Right cardiac atrium (tissue), 5 donors: ENCODE data around the gene NFIC. TPM values are rescaled to one million over a fixed set of nuclear protein-coding genes. Genes with fewer than 3 reads are reported as not detected.
"Not testable (repeated sequence)": the region's sequence is repeated elsewhere in the genome, so short reads cannot be mapped to it uniquely, and the experiment has no call there.

Experiments
- ATAC-seq, 2 donors: fragments of 200-7000 bp; cut with Tn5 transposase; one replicate each; pipeline versions ENCODE4 v1.8.0 to v1.9.1; 2020; ENCODE audit warnings: moderate library complexity in 2 of 2, mild to moderate bottlenecking in 1 of 2
- DNase-seq, 3 donors: peaks; one replicate each; pipeline ENCODE4 v3.0.0-alpha.2; 2020
- H3K27ac ChIP-seq: one replicate; pipeline ENCODE4 v1.5.1; 2013; ENCODE audit warnings: mild to moderate bottlenecking, low read length, control low read depth, moderate library complexity
- H3K27me3 ChIP-seq: one replicate; pipeline ENCODE4 v1.6.1; 2013; ENCODE audit not compliant: control insufficient read depth, insufficient read depth
- H3K4me1 ChIP-seq: one replicate; pipeline ENCODE4 v1.6.1; 2013; ENCODE audit warnings: low read length; ENCODE audit not compliant: control insufficient read depth, insufficient read depth
- H3K4me3 ChIP-seq: one replicate; pipeline ENCODE4 v1.5.1; 2013; ENCODE audit warnings: low read length, control low read depth
- H3K9me3 ChIP-seq: one replicate; pipeline ENCODE4 v1.6.1; 2013; ENCODE audit warnings: low read length; ENCODE audit not compliant: control insufficient read depth
- whole genome bisulfite sequencing: extraction: QIAGEN DNeasy Blood & Tissue Kit; methylation state at CpG from one replicate; pipeline ENCODE4 v1.1.7; 2013; 5-methylcytosine and 5-hydroxymethylcytosine counted together
- intact Hi-C, 4 donors: fragments of 100-400 bp; cut with DNase I; formaldehyde crosslinking; loops; one replicate each; pipeline versions ENCODE4 v1.11.0 to v1.14.0; 2022 to 2023
- polyA plus RNA-seq: library from polyadenylated mRNA; stranded (reverse); fragments of 200-250 nt; gene quantifications from one replicate; pipeline ENCODE4 v1.2.3, GENCODE V29; 2013
- total RNA-seq, 4 donors: library from RNA; stranded (reverse); fragmentation: NEBNext Ultra II Directional; extraction: Animal tissue kit (Norgen Biotek cat#: 25700); gene quantifications; one replicate each; pipeline ENCODE4 v1.2.1, GENCODE V29; 2021
- donor health status: healthy with polysubstance abuse.
- donor health status: DM: no; HTN: yes; CAD: no.
- donor health status: DM: no; HTN: no; CAD: no.
- donor health status: DM: no; HTN: yes; CAD: no; lungs with severe emphysema.
- donor health status: DM: yes; HTN: yes; CAD: no.

Gene NFIC
- total and polyA plus RNA-seq, 5 donors = 175 to 223 (median 186) TPM

DNA sequence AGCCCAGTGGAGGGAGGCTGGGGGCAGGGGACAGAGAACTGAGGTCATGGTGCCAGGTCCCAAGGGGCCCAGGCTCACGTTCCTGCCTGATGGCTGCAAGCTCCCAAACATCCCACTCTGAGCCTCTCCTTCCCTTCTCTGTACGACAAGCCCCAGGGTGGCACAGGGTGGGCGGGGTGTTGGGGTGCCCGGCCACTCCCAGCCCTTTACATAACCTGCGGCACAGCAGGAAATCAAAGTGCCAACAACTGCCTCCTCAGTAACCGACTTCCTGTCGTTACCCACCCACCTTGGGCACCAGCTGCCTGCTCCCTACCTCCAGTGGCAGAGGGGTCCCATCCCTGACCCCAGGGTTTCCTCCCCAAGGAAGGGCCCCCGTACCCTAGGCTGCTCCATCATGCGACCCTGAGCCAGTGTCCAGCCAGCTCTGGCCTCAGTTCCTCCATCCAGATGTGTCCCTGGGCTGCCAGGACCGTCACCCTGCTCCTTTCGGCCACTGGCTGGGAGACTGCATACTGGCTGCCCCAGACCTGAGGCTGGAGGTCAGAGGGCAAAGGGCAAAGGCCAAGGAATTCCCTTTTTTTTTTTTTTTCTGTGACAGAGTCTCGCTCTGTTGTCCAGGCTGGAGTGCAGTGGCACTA, 27.7 kb upstream of the NFIC start:
- no peaks in the 10 kb centered on the region for H3K9me3 ChIP-seq
- no peak overlapping the region for H3K4me3 ChIP-seq
- no peaks in the 10 kb centered on the region for H3K27me3 ChIP-seq
- intact Hi-C loops = no loop called here
- 47% methylated on average over 12 of the region's 12 CpGs for WGBS
- peak; percentile 51 to 78 (median 75) for DNase-seq
- H3K27ac ChIP-seq = no peak overlapping the region
- peaks cover 17% of the 10 kb centered on the region for H3K4me1 ChIP-seq
- ATAC-seq = peak in 1 of 2 donors; percentile 3

DNA sequence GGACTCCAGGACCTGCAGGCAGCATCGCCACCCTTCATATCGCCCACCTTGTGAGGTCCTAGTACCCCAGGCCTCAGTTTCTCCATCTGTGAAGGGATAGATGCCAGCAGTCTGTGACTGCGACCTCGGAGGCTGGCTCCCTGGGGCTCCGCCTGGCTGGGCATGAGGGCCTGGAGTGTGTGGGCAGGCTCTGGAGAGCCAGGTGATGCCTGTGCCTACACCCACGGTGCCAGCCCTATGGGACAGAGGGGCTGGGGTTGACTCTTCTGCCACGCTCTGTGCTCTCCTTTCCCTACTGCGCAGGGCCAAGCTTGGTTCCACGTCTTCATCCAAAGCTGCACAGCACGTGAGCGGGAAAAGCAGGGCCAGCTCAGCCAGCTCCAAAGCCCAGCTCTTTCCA, 26.0 kb upstream of the NFIC start:
- 86% methylated on average over 11 of the region's 11 CpGs for WGBS

DNA sequence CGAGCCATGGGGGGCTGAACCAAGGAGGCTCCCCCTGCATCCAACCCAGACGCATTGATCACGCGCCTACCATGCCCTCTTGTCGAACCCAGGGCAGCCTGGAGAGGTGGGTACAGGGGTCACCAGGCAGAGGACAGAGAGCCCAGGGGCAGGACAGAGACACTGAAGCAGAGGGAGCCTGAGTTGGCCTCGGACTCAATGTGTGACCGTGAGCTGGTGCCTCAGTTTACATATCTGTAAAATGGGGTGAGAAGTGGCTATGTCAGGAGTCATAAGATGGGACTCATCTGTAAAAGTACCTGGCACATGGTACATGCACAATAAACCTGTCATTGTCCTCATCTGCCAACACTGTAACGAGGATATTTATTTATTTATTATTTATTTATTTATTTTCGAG, 24.1 kb upstream of the NFIC start:
- peaks cover 10% of the 10 kb centered on the region for H3K4me1 ChIP-seq
- H3K4me3 ChIP-seq = no peak overlapping the region
- peak in 1 of 3 donors; percentile 47 for DNase-seq
- H3K27me3 ChIP-seq = no peaks in the 10 kb centered on the region
- no peak overlapping the region for H3K27ac ChIP-seq
- WGBS = 95% methylated on average over 9 of the region's 9 CpGs
- intact Hi-C loops = no loop called here
- no peak for ATAC-seq
- H3K9me3 ChIP-seq = no peaks in the 10 kb centered on the region

More for the DNA sequence above, 26.0 kb upstream of the NFIC start:
- no peaks in the 10 kb centered on the region for H3K9me3 ChIP-seq
- H3K27me3 ChIP-seq = no peaks in the 10 kb centered on the region
- DNase-seq (peak in 1 of 3 donors; percentile 38), ATAC-seq (no peak)
- no peak overlapping the region for H3K4me3 ChIP-seq
- H3K4me1 ChIP-seq = peaks cover 14% of the 10 kb centered on the region
- intact Hi-C loops = no loop called here
- no peak overlapping the region for H3K27ac ChIP-seq

DNA sequence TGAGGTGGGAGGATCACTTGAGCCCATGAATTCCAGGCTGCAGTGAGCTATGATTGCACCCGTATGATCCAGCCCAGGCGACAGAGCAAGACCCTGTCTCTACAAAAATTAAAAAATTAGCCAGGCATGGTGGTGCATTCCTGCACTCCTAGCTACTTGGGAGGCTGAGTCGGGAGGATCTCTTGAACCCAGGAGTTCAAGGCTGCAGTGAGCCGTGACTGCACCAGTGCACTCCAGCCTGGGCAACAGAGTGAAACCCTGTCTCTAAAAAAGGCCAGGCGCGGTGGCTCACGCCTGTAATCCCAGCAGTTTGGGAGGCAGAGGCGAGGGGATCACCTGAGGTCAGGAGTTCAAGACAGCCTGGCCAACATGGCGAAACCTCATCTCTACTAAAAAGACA, 23.4 kb upstream of the NFIC start:
- WGBS = 85% methylated on average over 9 of the region's 9 CpGs
- ATAC-seq, intact Hi-C loops, H3K27me3 ChIP-seq, H3K4me3 ChIP-seq, H3K9me3 ChIP-seq, H3K4me1 ChIP-seq, H3K27ac ChIP-seq: not testable (repeated sequence)
- peak in 1 of 3 donors; percentile 51 for DNase-seq

DNA sequence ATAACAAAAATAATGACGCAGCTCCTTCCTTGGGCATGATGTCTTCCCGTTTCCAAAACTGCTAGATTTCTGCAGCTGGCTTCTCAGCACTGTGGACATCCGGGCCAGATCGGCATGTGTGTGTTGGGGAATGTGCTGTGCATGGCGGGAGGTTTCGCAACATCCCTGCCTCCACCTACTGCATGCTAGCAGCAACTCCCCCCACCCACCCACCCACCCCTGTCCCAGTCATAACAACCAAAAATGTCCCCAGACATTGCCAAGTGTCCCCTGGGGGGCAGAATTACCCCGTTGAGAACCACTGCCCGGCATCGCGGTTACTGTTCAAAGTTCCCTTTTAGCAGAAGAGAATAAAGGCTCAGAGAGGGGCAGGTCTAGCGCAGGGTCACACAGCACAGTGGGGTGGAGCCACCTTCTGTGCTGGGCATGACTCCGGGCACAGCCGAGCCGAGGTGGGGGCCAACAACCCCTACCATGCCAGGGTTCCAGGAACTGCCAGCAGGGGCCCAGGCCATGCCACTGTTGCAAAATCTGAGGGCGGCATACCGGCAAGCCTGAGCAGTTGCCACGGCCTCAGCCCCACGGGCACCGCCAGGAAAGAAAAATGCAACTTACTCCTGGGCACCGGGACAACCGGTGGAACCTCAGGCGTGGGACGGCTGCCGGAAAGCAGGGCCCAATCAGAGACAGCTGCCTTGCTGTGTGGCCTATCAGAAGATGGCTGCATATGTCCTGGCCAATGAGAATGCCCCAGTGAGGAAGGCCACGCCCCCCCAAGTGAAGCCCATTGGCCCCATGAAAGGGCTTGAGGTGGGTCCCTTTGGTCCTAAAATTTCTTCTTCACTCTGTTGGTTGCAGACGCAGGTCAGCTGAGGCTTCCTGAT, 22.5 kb upstream of the NFIC start:
- intact Hi-C loops = no loop called here
- peak; percentile 89 to 95 (median 92) for DNase-seq
- ATAC-seq = peak; percentile 84 to 87
- peak overlapping the region; percentile 17 for H3K4me3 ChIP-seq
- H3K27ac ChIP-seq = peak overlapping the region; percentile 89
- WGBS = 40% methylated on average over 26 of the region's 26 CpGs
- no peaks in the 10 kb centered on the region for H3K9me3 ChIP-seq
- peaks cover 6% of the 10 kb centered on the region for H3K4me1 ChIP-seq
- H3K27me3 ChIP-seq = no peaks in the 10 kb centered on the region

DNA sequence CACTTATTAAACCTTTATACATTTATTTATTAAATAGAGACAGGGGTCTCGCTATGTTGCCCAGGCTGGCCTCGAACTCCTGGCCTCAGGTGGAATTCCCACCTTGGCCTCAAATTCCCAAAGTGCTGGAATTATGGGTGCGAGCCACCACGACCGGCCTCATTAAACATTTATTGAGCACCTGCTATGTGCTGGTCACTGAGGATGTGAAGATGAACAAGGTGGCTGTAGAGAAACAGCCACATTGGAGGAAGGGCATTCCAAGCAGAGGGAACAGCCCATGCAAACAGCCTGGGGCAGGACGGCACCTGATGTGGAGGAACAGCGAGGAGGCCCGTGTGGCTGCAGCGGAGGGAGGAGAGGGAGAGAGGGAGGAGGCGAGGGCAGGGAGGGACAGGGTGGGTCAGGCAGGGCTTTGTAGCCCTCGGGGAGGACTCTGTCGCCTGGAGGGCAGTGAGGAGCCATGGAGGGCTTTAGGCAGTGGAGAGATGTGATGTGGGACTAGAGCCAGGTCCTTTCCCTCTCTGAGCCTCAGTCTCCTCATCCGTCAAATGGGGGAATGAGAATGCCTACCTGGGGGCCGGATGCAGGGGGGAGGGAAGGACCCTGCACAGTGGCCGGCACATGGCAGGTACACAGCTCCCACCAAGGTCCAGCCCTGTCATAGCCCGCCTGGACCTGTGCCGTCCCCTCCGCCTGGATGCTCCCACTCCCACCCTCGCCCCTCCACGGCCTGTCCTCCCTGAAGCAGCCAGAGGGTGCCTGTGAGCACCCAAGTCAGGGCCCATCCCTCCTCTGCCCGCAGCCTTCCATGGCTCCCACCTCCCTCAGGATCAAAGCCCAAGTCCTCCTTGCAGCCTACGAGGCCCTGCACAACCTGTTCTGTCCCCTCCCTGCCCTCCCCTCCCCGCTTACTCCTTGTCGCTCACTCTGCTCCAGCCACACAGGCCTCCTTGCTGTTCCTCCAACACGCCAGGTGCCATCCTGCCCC, 21.5 kb upstream of the NFIC start:
- intact Hi-C loops = no loop called here
- WGBS = 92% methylated on average over 25 of the region's 25 CpGs

DNA sequence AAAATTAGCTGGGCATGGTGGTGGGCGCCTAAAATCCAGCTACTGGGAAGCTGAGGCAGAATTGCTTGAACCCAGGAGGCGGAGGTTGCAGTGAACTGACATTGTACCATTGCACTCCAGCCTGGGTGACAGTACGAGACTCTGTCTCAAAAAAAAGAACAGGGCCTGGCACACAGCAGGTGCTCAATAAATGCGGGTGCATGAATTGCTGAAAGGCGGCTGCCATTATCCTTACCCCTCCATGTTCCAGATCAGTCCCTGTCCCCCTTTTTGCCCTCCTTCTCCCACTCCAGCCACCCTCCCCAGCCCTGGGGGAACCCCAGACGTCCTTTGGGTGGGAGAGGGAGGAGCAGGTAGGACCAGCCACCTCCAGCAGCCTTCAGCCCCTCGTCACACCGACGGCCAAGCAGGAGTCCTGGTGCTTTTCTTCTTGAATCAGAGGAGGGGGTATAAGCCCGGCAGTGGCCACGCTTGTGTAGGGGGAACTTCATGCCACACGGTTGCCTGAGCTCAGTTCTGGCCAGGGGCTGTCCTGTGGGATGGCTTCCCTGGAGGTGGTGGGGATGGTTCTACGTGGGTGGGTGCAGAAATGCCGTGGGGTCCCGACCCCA, 20.4 kb upstream of the NFIC start:
- peak in 1 of 3 donors; percentile 61 for DNase-seq
- peak in 1 of 2 donors; percentile 3 for ATAC-seq
- WGBS = 56% methylated on average over 15 of the region's 15 CpGs
- H3K27ac ChIP-seq = peak overlapping the region; percentile 73
- intact Hi-C loops = no loop called here
- peaks cover 6% of the 10 kb centered on the region for H3K4me1 ChIP-seq
- H3K9me3 ChIP-seq = no peaks in the 10 kb centered on the region
- H3K4me3 ChIP-seq = no peak overlapping the region
- H3K27me3 ChIP-seq = no peaks in the 10 kb centered on the region

More for the DNA sequence above, 21.5 kb upstream of the NFIC start:
- no peak for ATAC-seq
- Histone ChIP-seq H3K4me3 (no peak overlapping the region), H3K27me3 (no peaks in the 10 kb centered on the region), H3K4me1 (peaks cover 6% of the 10 kb centered on the region), H3K9me3 (no peaks in the 10 kb centered on the region), H3K27ac (no peak overlapping the region)
- DNase-seq = peak in 2 of 3 donors; percentile 28 to 58

DNA sequence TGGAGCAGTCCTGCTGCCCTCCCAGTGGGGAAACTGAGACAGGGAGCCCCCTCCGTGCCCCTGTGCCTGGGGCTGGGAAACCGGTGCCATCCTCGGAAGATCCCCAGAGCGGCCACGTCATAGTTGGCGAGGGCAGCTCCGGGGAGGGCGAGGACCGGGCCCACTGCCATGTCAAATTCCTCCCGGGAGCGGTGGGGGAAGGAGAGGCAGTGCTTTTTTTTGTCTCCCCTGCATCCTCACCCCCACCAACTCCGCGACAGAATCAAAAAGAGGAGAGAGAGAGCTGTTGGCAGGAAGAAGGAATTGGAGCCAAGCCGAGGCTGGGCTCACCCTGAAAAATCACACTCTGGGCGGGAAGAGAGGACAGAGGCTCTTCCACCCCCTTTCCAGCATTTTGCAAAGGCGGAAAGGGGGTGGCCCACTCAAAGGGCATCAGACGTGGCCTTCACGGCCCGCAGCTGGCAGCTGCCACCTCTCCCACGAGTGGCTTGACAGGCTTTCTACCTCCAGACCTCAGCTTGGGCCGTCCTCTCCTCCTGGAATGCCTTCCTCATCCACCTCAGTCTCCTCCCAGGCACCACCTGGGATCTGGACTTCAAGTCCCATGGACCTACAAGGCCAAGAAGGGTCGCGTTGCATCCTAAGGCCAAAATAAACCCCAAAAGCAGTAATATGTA, 19.6 kb upstream of the NFIC start:
- Histone ChIP-seq H3K4me1 (peaks cover 6% of the 10 kb centered on the region), H3K27ac (peak overlapping the region; percentile 73), H3K4me3 (no peak overlapping the region), H3K9me3 (no peaks in the 10 kb centered on the region), H3K27me3 (no peaks in the 10 kb centered on the region)
- ATAC-seq (peak; percentile 73 to 76), DNase-seq (peak; percentile 88 to 95 (median 93))
- 19% methylated on average over 23 of the region's 23 CpGs for WGBS
- intact Hi-C loops = no loop called here

DNA sequence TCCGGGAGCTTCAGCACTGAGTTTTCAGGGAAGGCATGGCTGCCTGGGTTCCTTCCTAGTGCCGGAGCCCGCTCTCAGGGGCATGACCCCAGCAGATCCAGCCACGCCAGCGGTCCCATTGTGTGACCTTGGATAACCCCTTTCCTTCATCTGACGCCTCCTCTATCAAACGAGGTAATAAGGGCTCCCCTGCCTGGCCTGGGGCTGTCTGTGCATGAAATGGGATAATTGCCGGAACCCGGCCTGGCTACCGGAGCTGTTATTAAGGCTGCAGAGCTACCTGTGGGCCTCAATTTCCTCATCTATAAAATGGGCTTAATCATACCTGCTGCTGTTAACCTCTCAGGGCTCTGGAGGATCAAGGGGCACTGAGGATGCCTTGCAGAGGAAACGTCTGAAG, 18.3 kb upstream of the NFIC start:
- H3K9me3 ChIP-seq = no peaks in the 10 kb centered on the region
- intact Hi-C loops = no loop called here
- 74% methylated on average over 11 of the region's 11 CpGs for WGBS
- no peak overlapping the region for H3K27ac ChIP-seq
- H3K4me3 ChIP-seq = no peak overlapping the region
- H3K4me1 ChIP-seq = peaks cover 6% of the 10 kb centered on the region
- no peaks in the 10 kb centered on the region for H3K27me3 ChIP-seq
- no peak for ATAC-seq
- peak in 1 of 3 donors; percentile 44 for DNase-seq

DNA sequence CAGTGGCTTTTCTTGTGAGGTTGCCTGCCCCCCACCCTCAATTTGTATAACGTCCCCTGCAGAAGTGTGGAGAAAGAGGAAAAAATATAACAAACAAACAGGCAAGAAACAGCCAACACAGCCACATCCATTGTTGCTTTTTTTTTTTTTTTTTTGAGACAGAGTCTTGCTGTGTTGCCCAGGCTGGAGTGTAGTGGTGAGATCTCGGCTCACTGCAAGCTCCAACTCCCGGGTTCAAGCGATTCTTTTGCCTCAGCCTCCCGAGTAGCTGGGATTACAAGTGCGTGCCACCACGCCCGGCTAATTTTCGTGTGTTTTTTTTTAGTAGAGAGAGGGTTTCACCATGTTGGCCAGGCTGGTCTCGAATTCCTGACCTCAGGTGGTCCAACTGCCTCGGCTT, 17.9 kb upstream of the NFIC start:
- H3K9me3 ChIP-seq, ATAC-seq, intact Hi-C loops, H3K27ac ChIP-seq, H3K4me1 ChIP-seq, H3K4me3 ChIP-seq, H3K27me3 ChIP-seq: not testable (repeated sequence)
- peak in 1 of 3 donors; percentile 11 for DNase-seq
- 95% methylated on average over 11 of the region's 11 CpGs for WGBS
